ENCODE data around the gene IL11RA. TPM values are rescaled to one million over a fixed set of nuclear protein-coding genes. Genes with fewer than 3 reads are reported as not detected.

IL11RA gene
- total RNA-seq, 1 donor from 2014 or later = 25.7 TPM

DNA sequence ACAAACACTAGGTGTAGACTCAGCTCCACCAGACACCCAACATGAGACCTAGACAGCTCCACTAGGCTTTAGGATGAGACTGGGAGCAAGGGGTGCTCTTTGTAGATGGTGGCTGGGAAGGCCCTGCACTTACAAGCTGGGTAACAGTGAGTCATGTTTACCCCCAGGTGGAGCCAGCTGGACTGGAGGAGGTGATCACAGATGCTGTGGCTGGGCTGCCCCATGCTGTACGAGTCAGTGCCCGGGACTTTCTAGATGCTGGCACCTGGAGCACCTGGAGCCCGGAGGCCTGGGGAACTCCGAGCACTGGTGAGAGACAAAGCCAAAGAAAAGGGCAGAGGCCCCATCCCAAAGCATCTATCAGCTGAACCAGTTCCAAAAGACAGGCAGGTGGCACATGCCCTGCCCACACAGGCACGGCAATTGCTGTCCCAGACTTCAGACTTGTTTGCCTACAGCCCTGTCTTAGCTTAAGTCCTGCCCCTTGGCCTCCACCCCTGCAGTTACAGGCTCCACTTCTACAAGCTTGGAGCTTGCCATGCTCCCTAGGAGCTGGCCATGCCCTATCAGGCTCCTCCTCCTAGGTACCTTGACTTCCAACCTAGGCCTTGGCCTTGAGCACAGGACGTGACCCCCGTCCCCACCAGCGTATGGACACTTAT is 7.7 kb downstream of the IL11RA start:
- Histone ChIP-seq H3K9me3 (no peaks in the 10 kb centered on the region), H3K4me3 (no peak overlapping the region), H3K27me3 (ENCODE audit: low read depth) (no peaks in the 10 kb centered on the region), H3K4me1 (peaks cover 17% of the 10 kb centered on the region), H3K36me3 (peaks cover 23% of the 10 kb centered on the region), H3K27ac (no peak overlapping the region)
- TF ChIP-seq, protein P1, sequence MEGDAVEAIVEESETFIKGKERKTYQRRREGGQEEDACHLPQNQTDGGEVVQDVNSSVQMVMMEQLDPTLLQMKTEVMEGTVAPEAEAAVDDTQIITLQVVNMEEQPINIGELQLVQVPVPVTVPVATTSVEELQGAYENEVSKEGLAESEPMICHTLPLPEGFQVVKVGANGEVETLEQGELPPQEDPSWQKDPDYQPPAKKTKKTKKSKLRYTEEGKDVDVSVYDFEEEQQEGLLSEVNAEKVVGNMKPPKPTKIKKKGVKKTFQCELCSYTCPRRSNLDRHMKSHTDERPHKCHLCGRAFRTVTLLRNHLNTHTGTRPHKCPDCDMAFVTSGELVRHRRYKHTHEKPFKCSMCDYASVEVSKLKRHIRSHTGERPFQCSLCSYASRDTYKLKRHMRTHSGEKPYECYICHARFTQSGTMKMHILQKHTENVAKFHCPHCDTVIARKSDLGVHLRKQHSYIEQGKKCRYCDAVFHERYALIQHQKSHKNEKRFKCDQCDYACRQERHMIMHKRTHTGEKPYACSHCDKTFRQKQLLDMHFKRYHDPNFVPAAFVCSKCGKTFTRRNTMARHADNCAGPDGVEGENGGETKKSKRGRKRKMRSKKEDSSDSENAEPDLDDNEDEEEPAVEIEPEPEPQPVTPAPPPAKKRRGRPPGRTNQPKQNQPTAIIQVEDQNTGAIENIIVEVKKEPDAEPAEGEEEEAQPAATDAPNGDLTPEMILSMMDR (IDR thresholded peaks at IDR 0.05) = no peak
- DNase-seq = no peak
- no peak for ATAC-seq
- intact Hi-C loops (cut with DNase I) = no loop called here

DNA sequence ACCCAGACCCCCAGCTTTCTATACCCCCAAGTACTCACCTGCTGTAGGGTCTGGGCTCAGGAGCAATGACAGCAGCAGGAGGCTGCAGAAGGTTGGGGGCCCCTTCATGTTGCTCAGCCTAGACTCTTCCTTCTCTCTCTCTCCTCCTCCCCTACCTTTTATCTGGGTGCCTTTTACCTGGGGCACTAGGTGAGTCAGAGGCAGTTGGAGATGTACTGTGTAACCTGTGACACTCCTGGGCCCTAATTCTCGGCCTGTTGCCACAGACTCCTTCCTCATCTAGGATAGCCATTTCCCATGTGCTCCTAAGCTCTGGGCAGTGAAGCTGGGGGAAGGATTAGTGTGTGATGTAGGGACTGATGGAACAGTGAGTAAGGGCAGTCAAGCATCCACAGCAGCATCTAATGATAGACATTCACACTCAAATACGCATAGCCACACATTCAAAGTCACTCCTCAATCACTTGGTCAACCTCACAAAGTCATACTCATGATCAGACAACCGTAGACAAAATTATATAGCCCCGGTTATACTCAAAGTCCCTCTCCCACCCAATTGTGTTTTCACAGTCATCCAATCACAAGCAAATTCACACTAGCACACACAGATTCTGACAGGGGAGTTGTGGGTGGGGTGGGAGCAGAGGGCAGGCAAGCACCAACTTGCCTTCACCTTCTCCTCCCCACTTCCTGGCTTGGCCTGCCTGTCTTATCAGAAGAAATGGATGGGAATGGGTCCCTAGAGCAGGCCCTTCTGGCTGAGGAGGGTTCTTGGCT is 10.7 kb downstream of the IL11RA start, which contains the start of gene CCL27:
Gene CCL27 (minus strand): TSS at position 132 of the 777 bp plus-strand sequence. CDS start 24 bp downstream, at position 108.
- TF ChIP-seq, protein P1 (IDR thresholded peaks at IDR 0.05) = no peak
- H3K9me3 ChIP-seq = no peaks in the 10 kb centered on the region
- no peak within 1 kb of the TSS for H3K27ac ChIP-seq
- ATAC-seq (no peak), DNase-seq (no peak)
- H3K4me3 ChIP-seq = no peak within 1 kb of the TSS
- intact Hi-C loops (cut with DNase I) = no loop called here
- H3K4me1 ChIP-seq = peaks cover 24% of the 10 kb centered on the region
- H3K27me3 ChIP-seq (ENCODE audit: low read depth) = no peaks in the 10 kb centered on the region
- H3K36me3 ChIP-seq = peaks cover 23% of the 10 kb centered on the region

DNA sequence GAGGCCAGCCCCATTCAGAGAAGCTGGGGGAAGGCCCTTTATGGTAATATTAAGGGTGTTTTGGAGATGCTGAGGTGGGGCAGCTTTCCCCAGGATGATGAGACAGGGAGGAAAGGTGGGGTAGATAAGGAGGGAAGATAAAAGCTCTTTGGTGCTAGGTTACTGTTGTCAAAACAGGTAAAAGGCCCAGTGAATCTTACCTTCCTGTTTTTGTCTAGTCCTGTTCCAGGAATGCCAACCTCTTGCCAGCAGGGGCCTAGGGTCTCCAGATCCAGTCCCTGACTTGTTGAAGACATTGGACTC is 11.3 kb downstream of the IL11RA start:
- H3K27ac ChIP-seq = no peak overlapping the region
- H3K27me3 ChIP-seq (ENCODE audit: low read depth) = no peaks in the 10 kb centered on the region
- H3K4me3 ChIP-seq = no peak overlapping the region
- H3K36me3 ChIP-seq = peaks cover 23% of the 10 kb centered on the region
- H3K9me3 ChIP-seq = no peaks in the 10 kb centered on the region
- no peak for DNase-seq
- H3K4me1 ChIP-seq = peaks cover 24% of the 10 kb centered on the region
- TF ChIP-seq, protein P1 (IDR thresholded peaks at IDR 0.05) = no peak
- ATAC-seq = no peak
- intact Hi-C loops (cut with DNase I) = no loop called here

DNA sequence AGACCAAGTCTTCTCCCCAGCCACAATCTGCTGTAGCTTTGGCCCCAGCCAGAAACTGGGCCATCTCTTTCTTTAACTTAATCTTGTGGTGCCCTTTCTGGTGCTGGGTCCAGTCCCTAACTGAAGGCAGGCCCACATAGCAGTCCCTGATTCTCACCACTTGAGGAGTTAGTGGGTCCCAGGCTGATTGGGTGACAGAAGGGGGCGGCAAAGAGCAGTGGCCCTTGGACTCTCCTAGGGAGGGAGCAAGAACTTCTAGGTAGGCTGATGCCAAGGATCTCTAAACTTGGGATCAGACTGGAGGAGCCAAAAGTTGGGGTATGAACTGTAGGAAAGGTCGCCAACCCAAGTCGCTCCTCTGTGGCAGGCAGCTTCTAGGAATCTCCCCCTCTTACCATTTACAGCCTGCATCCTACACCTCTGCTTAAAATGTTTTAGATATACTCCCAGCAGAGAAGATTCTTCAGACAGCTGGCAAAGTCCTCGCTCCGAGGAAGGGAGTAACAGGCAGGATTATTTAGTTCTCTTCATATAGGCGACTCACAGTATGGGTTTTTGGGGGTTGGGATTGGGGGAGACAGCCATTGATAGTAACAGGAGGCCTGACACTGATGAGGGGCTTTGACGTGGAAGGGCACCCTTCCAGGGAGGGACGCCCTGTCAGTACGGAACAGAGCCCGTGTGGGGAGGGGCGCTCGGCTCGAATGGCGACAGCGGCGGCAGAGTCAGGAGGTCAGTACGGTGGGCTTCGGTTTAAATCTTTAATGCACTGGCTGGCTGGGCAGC is 12.5 kb downstream of the IL11RA start:
- ATAC-seq (peak; percentile 63 to 64), DNase-seq (peak; percentile 79)
- peaks cover 21% of the 10 kb centered on the region for H3K36me3 ChIP-seq
- H3K27me3 ChIP-seq (ENCODE audit: low read depth) = no peaks in the 10 kb centered on the region
- no peaks in the 10 kb centered on the region for H3K9me3 ChIP-seq
- peak overlapping the region; percentile 98 for H3K27ac ChIP-seq
- TF ChIP-seq, protein P1 (IDR thresholded peaks at IDR 0.05) = peak; percentile 69
- intact Hi-C loops (cut with DNase I) = no loop called here
- peak overlapping the region; percentile 69 for H3K4me3 ChIP-seq
- H3K4me1 ChIP-seq = peaks cover 24% of the 10 kb centered on the region

DNA sequence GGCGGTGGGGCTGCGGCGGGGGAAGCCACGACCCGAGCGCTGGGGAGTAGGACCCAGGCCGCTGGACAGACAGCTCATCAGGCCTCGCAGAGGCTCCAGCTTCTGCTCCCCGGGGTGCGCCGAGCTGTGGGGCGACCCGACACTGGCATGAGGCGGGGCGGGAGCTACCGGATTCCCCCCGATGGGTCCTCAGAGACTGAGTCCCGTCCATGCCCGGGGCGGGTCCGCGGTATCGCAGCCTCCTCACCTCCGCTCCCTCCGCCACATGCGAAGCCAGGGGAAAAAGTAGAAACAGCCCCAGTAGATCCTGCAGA is 13.0 kb downstream of the IL11RA start:
- DNase-seq (no peak), ATAC-seq (peak; percentile 21)
- Histone ChIP-seq H3K27me3 (ENCODE audit: low read depth) (no peaks in the 10 kb centered on the region), H3K4me1 (peaks cover 24% of the 10 kb centered on the region), H3K9me3 (no peaks in the 10 kb centered on the region), H3K27ac (peak overlapping the region; percentile 98), H3K4me3 (peak overlapping the region; percentile 69), H3K36me3 (peaks cover 16% of the 10 kb centered on the region)
- intact Hi-C loops (cut with DNase I) = no loop called here
- TF ChIP-seq, protein P1 (IDR thresholded peaks at IDR 0.05) = no peak

All from lower lobe of right lung (tissue), 2 donors.